Kidney (tissue), 14 donors: ENCODE results near the gene TLE1. TPM values are rescaled to one million over a fixed set of nuclear protein-coding genes. Genes with fewer than 3 reads are reported as not detected.

Experiments
- DNase-seq, 5 donors: peaks; one replicate each; pipeline ENCODE4 v3.0.0-alpha.2; 2013 to 2020
- FAIRE-seq: peaks from 2 replicates; lab custom pipeline; 2012; peaks lifted over from hg19 to GRCh38; lab: Jason Lieb, UNC
- H3K27ac ChIP-seq, 2 donors: one replicate each; pipeline ENCODE4 v1.7.0; 2013; ENCODE audit warnings: low read depth in 2 of 2, low read length in 2 of 2, inconsistent platforms in 1 of 2
- H3K27me3 ChIP-seq: one replicate; pipeline ENCODE4 v1.7.1; 2013; ENCODE audit warnings: low read length, inconsistent platforms; ENCODE audit not compliant: control insufficient read depth, insufficient read depth
- H3K36me3 ChIP-seq, 3 donors: one replicate each; pipeline versions ENCODE4 v1.7.0 to v1.7.1; 2013; ENCODE audit warnings: low read length in 3 of 3, control low read depth in 1 of 3, inconsistent platforms in 1 of 3; ENCODE audit not compliant: insufficient read depth in 3 of 3, control insufficient read depth in 2 of 3
- H3K4me1 ChIP-seq, 3 donors: one replicate each; pipeline versions ENCODE4 v1.7.0 to v1.7.1; 2013; ENCODE audit warnings: low read length in 3 of 3, inconsistent platforms in 1 of 3, low read depth in 1 of 3; ENCODE audit not compliant: control insufficient read depth in 2 of 3, insufficient read depth in 2 of 3
- H3K4me3 ChIP-seq, 3 donors: one replicate each; pipeline versions ENCODE4 v1.7.0 to v1.8.1; 2013; ENCODE audit warnings: low read length in 3 of 3, control low read depth in 1 of 3, inconsistent platforms in 1 of 3
- H3K9ac ChIP-seq, 3 donors: one replicate each; pipeline versions ENCODE4 v1.7.0 to v1.7.1; 2013; ENCODE audit warnings: low read length in 3 of 3, control low read depth in 1 of 3, inconsistent platforms in 1 of 3
- H3K9me3 ChIP-seq, 3 donors: one replicate each; pipeline versions ENCODE4 v1.7.0 to v1.7.1; 2013; ENCODE audit warnings: low read length in 3 of 3, control low read depth in 1 of 3, inconsistent platforms in 1 of 3; ENCODE audit not compliant: control insufficient read depth in 2 of 3, insufficient read depth in 1 of 3
- CTCF ChIP-seq: IDR thresholded peaks from 3 replicates; pipeline ENCODE4 v1.5.1; 2012; ENCODE audit warnings: mild to moderate bottlenecking, moderate library complexity, borderline replicate concordance; ENCODE audit not compliant: insufficient read depth; ENCODE audit errors: extremely low read depth
- intact Hi-C: fragments of 100-400 bp; cut with DNase I; formaldehyde crosslinking; loops from one replicate; pipeline ENCODE4 v1.11.1; 2022
- polyA plus RNA-seq: library from polyadenylated mRNA; stranded (reverse); fragments of 350-450 nt; fragmentation: Illumina TruSeq; extraction: RNeasy Lipid Tissue Mini Kit (QIAGEN cat#74804); gene quantifications from one replicate; pipeline ENCODE4 v1.2.3, GENCODE V29; 2014; ENCODE audit warnings: low read depth, low replicate concordance; ENCODE audit not compliant: insufficient read depth
- total RNA-seq: library from RNA; stranded (reverse); fragmentation: NEBNext Ultra II Directional; extraction: Animal tissue kit (Norgen Biotek cat#: 25700); gene quantifications from one replicate; pipeline ENCODE4 v1.2.1, GENCODE V29; 2021
- donor health status: control.
- donor health status: control.
- donor health status: control.
- donor health status: control.
- donor health status: control.
- donor health status: DM: yes; HTN: yes; CAD: no.
- donor health status: Normal renal cell carcinoma (clear cell type).

The TLE1 gene
- total and polyA plus RNA-seq, 2 donors from 2014 or later: 10.8 to 52.5 TPM

DNA sequence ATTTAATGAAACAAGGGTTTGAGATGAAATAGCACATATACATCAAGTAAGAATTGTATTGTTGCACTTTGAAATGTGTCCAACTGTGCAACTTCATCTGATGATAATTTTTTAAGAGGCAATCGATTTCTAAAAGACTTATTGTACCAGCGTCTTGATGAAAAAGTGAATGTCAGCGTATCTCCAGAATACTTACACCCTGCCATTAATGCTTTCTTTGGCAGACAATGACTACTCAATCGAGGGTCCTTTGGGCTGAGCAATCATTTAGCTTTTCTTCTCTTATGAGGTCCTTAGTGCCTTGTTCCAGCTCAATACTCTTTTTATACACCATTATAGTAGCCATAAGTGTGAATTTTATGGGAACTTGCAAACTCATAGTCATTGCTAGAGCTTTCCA is 4.7 kb downstream of the TLE1 start:
- H3K27ac ChIP-seq: no peak overlapping the region
- H3K4me3 ChIP-seq: peak overlapping the region in 1 of 3 donors; percentile 24
- DNase-seq: no peak
- H3K36me3 ChIP-seq: peaks cover 2 to 3% (median 2%) of the 10 kb centered on the region in 3 donors
- H3K9me3 ChIP-seq: no peaks in the 10 kb centered on the region
- no peak for TF ChIP-seq CTCF
- no peaks in the 10 kb centered on the region for H3K27me3 ChIP-seq
- intact Hi-C loops: no loop called here
- H3K4me1 ChIP-seq: peaks cover 7 to 12% (median 8%) of the 10 kb centered on the region in 3 donors
- no peak for FAIRE-seq
- H3K9ac ChIP-seq: peak overlapping the region in 1 of 3 donors; percentile 9

DNA sequence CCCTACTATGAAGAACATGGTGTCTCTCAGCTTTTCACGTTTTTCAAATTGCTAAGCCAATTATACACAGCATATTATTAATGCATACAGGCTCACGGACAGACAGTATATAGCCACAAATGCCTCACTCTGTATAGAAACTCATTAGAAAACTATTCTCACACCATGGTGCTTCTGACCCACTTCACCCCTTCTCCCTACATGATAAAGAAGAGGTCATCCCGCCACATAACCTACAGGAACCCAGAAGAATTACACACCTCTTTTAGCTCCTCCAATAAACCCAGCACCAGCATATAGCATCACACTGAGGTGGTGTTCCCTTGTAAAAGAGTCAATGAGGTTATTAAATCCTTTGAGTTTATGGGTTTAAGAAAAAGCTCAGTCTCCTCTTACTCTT is 5.6 kb downstream of the TLE1 start:
- DNase-seq: no peak
- peaks cover 2 to 3% (median 2%) of the 10 kb centered on the region in 3 donors for H3K36me3 ChIP-seq
- TF ChIP-seq CTCF: no peak
- no peaks in the 10 kb centered on the region for H3K9me3 ChIP-seq
- FAIRE-seq: no peak
- peaks cover 7 to 12% (median 8%) of the 10 kb centered on the region in 3 donors for H3K4me1 ChIP-seq
- no peaks in the 10 kb centered on the region for H3K27me3 ChIP-seq
- no peak overlapping the region for H3K27ac ChIP-seq
- H3K9ac ChIP-seq: no peak overlapping the region
- intact Hi-C loops: no loop called here
- H3K4me3 ChIP-seq: no peak overlapping the region

- Histone ChIP-seq H3K27ac (peak overlapping the region in 1 of 2 donors; percentile 11), H3K36me3 (peaks cover 2 to 3% (median 2%) of the 10 kb centered on the region in 3 donors), H3K4me1 (peaks cover 7 to 12% (median 8%) of the 10 kb centered on the region in 3 donors), H3K9me3 (no peaks in the 10 kb centered on the region), H3K9ac (no peak overlapping the region), H3K27me3 (no peaks in the 10 kb centered on the region), H3K4me3 (no peak overlapping the region)
- TF ChIP-seq CTCF: no peak
- FAIRE-seq (no peak), DNase-seq (no peak)
- intact Hi-C loops: no loop called here
These were observed 6.1 kb downstream of the TLE1 start for GRCh38 chr9:81683238-81683637.

- H3K27ac ChIP-seq: peak overlapping the region in 1 of 2 donors; percentile 11
- intact Hi-C loops: no loop called here
- no peak overlapping the region for H3K9ac ChIP-seq
These were observed 6.5 kb downstream of the TLE1 start for GRCh38 chr9:81682797-81683196.

More at GRCh38 chr9:81682797-81683196, 6.5 kb downstream of the TLE1 start:
- DNase-seq: peak in 1 of 5 donors; percentile 37
- FAIRE-seq: no peak
- no peak overlapping the region for H3K4me3 ChIP-seq
- no peak for TF ChIP-seq CTCF
- H3K27me3 ChIP-seq: no peaks in the 10 kb centered on the region
- peaks cover 2 to 3% (median 2%) of the 10 kb centered on the region in 3 donors for H3K36me3 ChIP-seq
- peaks cover 7 to 12% (median 8%) of the 10 kb centered on the region in 3 donors for H3K4me1 ChIP-seq
- no peaks in the 10 kb centered on the region for H3K9me3 ChIP-seq
